HG03045 (cell line): Measurements from ENCODE around the gene PPP2R2C.

Experiments
- ATAC-seq: cut with Tn5 transposase; IDR thresholded peaks from one replicate; pipeline ENCODE4 v1.9.1; 2021; ENCODE audit warnings: mild to moderate bottlenecking, moderate library complexity; ENCODE audit not compliant: unreplicated experiment

The PPP2R2C gene

GRCh38 chr4:6294705-6295421 is 177.6 kb downstream of the PPP2R2C start:
- no peak for ATAC-seq

GRCh38 chr4:6293661-6294060 is 178.8 kb downstream of the PPP2R2C start:
- no peak for ATAC-seq

GRCh38 chr4:6293097-6293445 is 179.3 kb downstream of the PPP2R2C start:
- no peak for ATAC-seq

- ATAC-seq = no peak
Observed at GRCh38 chr4:6292376-6293096, 179.9 kb downstream of the PPP2R2C start.

- ATAC-seq = no peak
Observed at GRCh38 chr4:6291784-6292297, 180.6 kb downstream of the PPP2R2C start.

GRCh38 chr4:6290769-6291547 is 181.5 kb downstream of the PPP2R2C start:
- ATAC-seq = no peak

- no peak for ATAC-seq
Observed at GRCh38 chr4:6290256-6290655, 182.2 kb downstream of the PPP2R2C start.

- no peak for ATAC-seq
Observed at GRCh38 chr4:6288871-6289270, 183.5 kb downstream of the PPP2R2C start.

GRCh38 chr4:6288342-6288741 is 184.1 kb downstream of the PPP2R2C start:
- no peak for ATAC-seq

- ATAC-seq = no peak
Observed at GRCh38 chr4:6287017-6287788, 185.2 kb downstream of the PPP2R2C start.

- no peak for ATAC-seq
Observed at GRCh38 chr4:6283282-6283681, 189.1 kb downstream of the PPP2R2C start.

- no peak for ATAC-seq
Observed at GRCh38 chr4:6282314-6282771, 190.1 kb downstream of the PPP2R2C start.

- no peak for ATAC-seq
Observed at GRCh38 chr4:6281436-6282313, 190.7 kb downstream of the PPP2R2C start.

GRCh38 chr4:6280365-6280996 is 191.9 kb downstream of the PPP2R2C start:
- no peak for ATAC-seq

- ATAC-seq = no peak
Observed at GRCh38 chr4:6279582-6280289, 192.7 kb downstream of the PPP2R2C start.

- ATAC-seq = peak; percentile 92
Observed at GRCh38 chr4:6278801-6279197, 193.6 kb downstream of the PPP2R2C start.

GRCh38 chr4:6277935-6278800 is 194.2 kb downstream of the PPP2R2C start:
- peak; percentile 3 for ATAC-seq
